GM21737 (cell line): ENCODE results near the gene HES3.

ENCODE experiments used
- ATAC-seq: cut with Tn5 transposase; IDR thresholded peaks from one replicate; pipeline ENCODE4 v1.9.1; 2021; ENCODE audit warnings: mild to moderate bottlenecking, moderate library complexity; ENCODE audit not compliant: unreplicated experiment

HES3 gene

GRCh38 chr1:6260961-6261614, 17.1 kb downstream of the HES3 start, which contains the start of gene GPR153:
Gene GPR153 (minus strand): TSS chr1:6261098. CDS start chr1:6254905, 6,193 bp downstream.
- ATAC-seq, result no peak

GRCh38 chr1:6261615-6261995, 17.6 kb downstream of the HES3 start:
- ATAC-seq, result no peak

- ATAC-seq, result no peak
Observed at GRCh38 chr1:6262555-6263420, 18.8 kb downstream of the HES3 start.

- ATAC-seq, result no peak
Observed at GRCh38 chr1:6263716-6264115, 19.7 kb downstream of the HES3 start.

GRCh38 chr1:6265151-6265550, 21.2 kb downstream of the HES3 start:
- no peak for ATAC-seq

GRCh38 chr1:6266641-6267040, 22.7 kb downstream of the HES3 start:
- no peak for ATAC-seq

GRCh38 chr1:6267686-6268322, 23.8 kb downstream of the HES3 start:
- ATAC-seq, result no peak

GRCh38 chr1:6268415-6268814, 24.4 kb downstream of the HES3 start:
- ATAC-seq, result no peak

- ATAC-seq, result no peak
Observed at GRCh38 chr1:6269296-6269695, 25.3 kb downstream of the HES3 start.

- ATAC-seq, result no peak
Observed at GRCh38 chr1:6269720-6270400, 25.9 kb downstream of the HES3 start.

GRCh38 chr1:6270401-6270800, 26.4 kb downstream of the HES3 start:
- ATAC-seq, result no peak

GRCh38 chr1:6271006-6271405, 27.0 kb downstream of the HES3 start:
- ATAC-seq, result no peak

- no peak for ATAC-seq
Observed at GRCh38 chr1:6271554-6271953, 27.6 kb downstream of the HES3 start.

GRCh38 chr1:6272452-6272851, 28.5 kb downstream of the HES3 start:
- ATAC-seq, result no peak

GRCh38 chr1:6272868-6273267, 28.9 kb downstream of the HES3 start:
- no peak for ATAC-seq

- ATAC-seq, result no peak
Observed at GRCh38 chr1:6273380-6273891, 29.5 kb downstream of the HES3 start.

- no peak for ATAC-seq
Observed at GRCh38 chr1:6274102-6274501, 30.1 kb downstream of the HES3 start.

- ATAC-seq, result no peak
Observed at GRCh38 chr1:6274622-6275139, 30.7 kb downstream of the HES3 start.

- ATAC-seq, result no peak
Observed at GRCh38 chr1:6275826-6276782, 32.1 kb downstream of the HES3 start.
